A549 (cell line): ENCODE data around the gene SMG9. TPM values are rescaled to one million over a fixed set of nuclear protein-coding genes. Genes with fewer than 3 reads are reported as not detected.

Source experiments
- ATAC-seq, 2 experiments: fragments of 200-7000 bp in 1 of 2; fragments of >200 bp in 1 of 2; cut with Nextera tagmentation in 1 of 2; cut with Tn5 transposase in 1 of 2; 3 replicates each; pipeline versions ENCODE4 v1.8.0 to v1.9.1; 2018 to 2020; ENCODE audit warnings: mild to moderate bottlenecking in 1 of 2, moderate library complexity in 1 of 2
- CTCF ChIA-PET: fragments of 300-600 bp; sonication (Branson Sonifier 250); formaldehyde crosslinking; extraction: SDS; loops from one replicate; lab custom pipeline; 2021; ENCODE audit warnings: antibody characterized with exemption, inconsistent platforms; lab: Yijun Ruan, JAX
- POLR2A ChIA-PET: fragments of 350-600 bp; formaldehyde crosslinking; extraction: SDS; loops from one replicate; lab custom pipeline; 2021; ENCODE audit warnings: antibody characterized with exemption, inconsistent platforms; lab: Yijun Ruan, JAX
- DNase-seq, 2 experiments: peaks; one replicate each; pipeline versions ENCODE4 v3.0.0 to v3.0.0-alpha.2; 2011 to 2016; ENCODE audit warnings: low read depth in 1 of 2, low spot score in 1 of 2
- FAIRE-seq: peaks from 2 replicates; lab custom pipeline; 2011; peaks lifted over from hg19 to GRCh38; lab: Jason Lieb, UNC
- H3K27ac ChIP-seq, 2 experiments: fragments of >200 bp; sonication (Bioruptor Twin); formaldehyde crosslinking; 3 replicates each; pipeline ENCODE4 v1.5.1; 2016 to 2017
- H3K4me1 ChIP-seq: fragments of >200 bp; sonication (Bioruptor Twin); formaldehyde crosslinking; 3 replicates; pipeline ENCODE4 v1.6.1; 2016
- H3K4me2 ChIP-seq: fragments of >200 bp; sonication (Bioruptor Twin); formaldehyde crosslinking; 3 replicates; pipeline ENCODE4 v1.6.1; 2016
- H3K4me3 ChIP-seq: fragments of >200 bp; sonication (Bioruptor Twin); formaldehyde crosslinking; 3 replicates; pipeline ENCODE4 v1.5.1; 2016
- H3K9me3 ChIP-seq: fragments of >200 bp; sonication (Bioruptor Twin); formaldehyde crosslinking; 3 replicates; pipeline ENCODE4 v1.6.1; 2016
- CBX2 ChIP-seq: fragments of 200-600 bp; sonication (generic); IDR thresholded peaks from 2 replicates; pipeline ENCODE4 v1.6.1; 2016; ENCODE audit warnings: low read depth, mild to moderate bottlenecking, borderline replicate concordance
- EHMT2 ChIP-seq: fragments of 200-600 bp; sonication (generic); IDR thresholded peaks from 2 replicates; pipeline ENCODE4 v1.6.1; 2016; ENCODE audit warnings: antibody characterized with exemption, low read depth, mild to moderate bottlenecking, moderate library complexity
- EP300 ChIP-seq, 2 experiments: fragments of >200 bp; sonication (Bioruptor Twin); formaldehyde crosslinking; IDR thresholded peaks; 2 replicates in 1 of 2; 3 replicates in 1 of 2; pipeline ENCODE4 v1.6.1; 2016 to 2017
- HEYL ChIP-seq: fragments of 250-450 bp; sonication (Bioruptor Pico); IDR thresholded peaks from 2 replicates; pipeline ENCODE4 v1.8.0; 2021; ENCODE audit warnings: mild to moderate bottlenecking, moderate library complexity
- HOXA7 ChIP-seq: fragments of 250-450 bp; sonication (Bioruptor Pico); IDR thresholded peaks from 2 replicates; pipeline ENCODE4 v1.5.0; 2020; ENCODE audit warnings: mild to moderate bottlenecking, moderate library complexity
- JUN ChIP-seq, 2 experiments: fragments of >200 bp; sonication (Bioruptor Twin); formaldehyde crosslinking; IDR thresholded peaks; 2 replicates in 1 of 2; 3 replicates in 1 of 2; pipeline ENCODE4 v1.6.1; 2016 to 2017
- KDM5A ChIP-seq: fragments of 200-600 bp; sonication (generic); IDR thresholded peaks from 2 replicates; pipeline ENCODE4 v1.6.1; 2016; ENCODE audit warnings: antibody characterized with exemption, mild to moderate bottlenecking
- MAZ ChIP-seq: fragments of 150-350 bp; IDR thresholded peaks from 2 replicates; pipeline ENCODE4 v1.6.1; 2014; ENCODE audit warnings: antibody characterized with exemption, low read depth, low read length, borderline replicate concordance
- NR3C1 ChIP-seq: fragments of >200 bp; sonication (Bioruptor Twin); formaldehyde crosslinking; IDR thresholded peaks from 3 replicates; pipeline ENCODE4 v1.6.1; 2017
- PHF8 ChIP-seq: fragments of 200-600 bp; sonication (generic); IDR thresholded peaks from 2 replicates; pipeline ENCODE4 v1.6.1; 2016; ENCODE audit warnings: low read depth, mild to moderate bottlenecking, antibody characterized with exemption, moderate library complexity, borderline replicate concordance
- RAD21 ChIP-seq, 2 experiments: fragments of >200 bp in 1 of 2; sonication (Bioruptor Twin) in 1 of 2; formaldehyde crosslinking in 1 of 2; IDR thresholded peaks in 1 of 2; conservative IDR thresholded peaks in 1 of 2; 2 replicates in 1 of 2; 3 replicates in 1 of 2; pipeline ENCODE4 v1.6.1; 2012 to 2018; ENCODE audit warnings: inconsistent platforms in 1 of 2
- RFX5 ChIP-seq: fragments of 450-650 bp; IDR thresholded peaks from 2 replicates; pipeline ENCODE4 v1.7.1; 2014; ENCODE audit warnings: antibody characterized with exemption, mild to moderate bottlenecking, moderate library complexity
- SMC3 ChIP-seq: fragments of >200 bp; sonication (Bioruptor Twin); formaldehyde crosslinking; IDR thresholded peaks from 3 replicates; pipeline ENCODE4 v1.6.1; 2018; ENCODE audit warnings: inconsistent platforms
- TFCP2L1 ChIP-seq: fragments of 250-450 bp; sonication (Bioruptor Pico); IDR thresholded peaks from 2 replicates; pipeline ENCODE4 v1.5.0; 2021; ENCODE audit warnings: mild to moderate bottlenecking
- TP53 ChIP-seq: fragments of 250-450 bp; sonication (Bioruptor Pico); IDR thresholded peaks from 2 replicates; pipeline ENCODE4 v1.5.0; 2021; ENCODE audit warnings: mild to moderate bottlenecking, moderate library complexity
- ZSCAN20 ChIP-seq: fragments of 250-450 bp; sonication (Bioruptor Pico); IDR thresholded peaks from 2 replicates; pipeline ENCODE4 v1.8.0; 2022; ENCODE audit warnings: mild to moderate bottlenecking, moderate library complexity
- WGBS: methylation state at CpG from one replicate; pipeline ENCODE4 v1.1.6; 2017; ENCODE audit errors: missing lambda C conversion rate; 5-methylcytosine and 5-hydroxymethylcytosine counted together
- polyA plus RNA-seq, 4 experiments: library from polyadenylated mRNA; depleted of rRNA in 3 of 4; stranded (reverse); fragments of >200 nt; fragmentation: RNase III in 1 of 4; extraction: RNeasy Plus Mini Kit Qiagen cat#74134 plus additional on column Dnase treatment in 1 of 4; gene quantifications; 2 replicates in 3 of 4; 3 replicates in 1 of 4; pipeline ENCODE4 v1.2.3, GENCODE V29; 2011 to 2017
- TF ChIP-seq, protein P1 (sequence below): IDR thresholded peaks from 2 replicates; pipeline ENCODE4 v1.6.1; 2012; ENCODE audit warnings: low read depth, borderline replicate concordance
- TF ChIP-seq, protein P2 (sequence below): IDR thresholded peaks from 2 replicates; pipeline ENCODE4 v1.6.1; 2012
- TF ChIP-seq, protein P3 (sequence below): fragments of >200 bp; sonication (Bioruptor Twin); formaldehyde crosslinking; IDR thresholded peaks from 3 replicates; pipeline ENCODE4 v1.6.1; 2016
- TF ChIP-seq, protein P4 (sequence below): fragments of 450-650 bp; IDR thresholded peaks from 2 replicates; pipeline ENCODE4 v1.6.1; 2014; ENCODE audit warnings: antibody characterized with exemption
- TF ChIP-seq, protein P5 (sequence below): fragments of >200 bp; sonication (Bioruptor Twin); formaldehyde crosslinking; IDR thresholded peaks from 3 replicates; pipeline ENCODE4 v1.5.1; 2016

Gene SMG9
- polyA plus RNA-seq, 2 of the 4 experiments (the other 2 are of a cell fraction): 14.2 to 44.2 TPM

DNA sequence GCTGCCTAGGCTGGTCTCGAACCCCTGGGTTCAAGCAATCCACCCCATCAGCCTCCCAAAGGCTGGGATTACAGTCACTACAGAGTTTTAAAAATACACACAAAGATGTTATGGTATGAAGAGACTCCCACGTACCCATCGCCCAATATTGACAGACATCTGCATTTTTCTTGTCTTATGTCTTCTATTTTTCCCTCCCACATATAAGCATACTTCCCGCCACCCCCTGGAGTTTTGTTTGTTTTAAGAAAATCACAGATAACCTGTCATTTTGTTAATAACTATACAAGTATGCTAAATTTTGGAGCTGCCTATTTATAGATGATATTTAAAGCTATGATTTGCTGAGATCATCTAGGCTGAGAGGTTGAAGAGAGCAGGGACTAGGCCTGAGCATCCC, 6.2 kb upstream of the SMG9 start:
- CTCF ChIA-PET: interaction anchor here (1.0 to 22.3 kb wide), 5 partner anchors 9 to 92 kb away, joined by 3 to 565 read pairs (median 6); partner anchors contain the start of gene KCNN4
- no peak overlapping the region for H3K4me3 ChIP-seq
- WGBS: 89% methylated on average over 4 of the region's 4 CpGs
- DNase-seq (no peak), ATAC-seq (no peak), FAIRE-seq (no peak)
- TF ChIP-seq MAZ: no peak
- TF ChIP-seq, protein P1, sequence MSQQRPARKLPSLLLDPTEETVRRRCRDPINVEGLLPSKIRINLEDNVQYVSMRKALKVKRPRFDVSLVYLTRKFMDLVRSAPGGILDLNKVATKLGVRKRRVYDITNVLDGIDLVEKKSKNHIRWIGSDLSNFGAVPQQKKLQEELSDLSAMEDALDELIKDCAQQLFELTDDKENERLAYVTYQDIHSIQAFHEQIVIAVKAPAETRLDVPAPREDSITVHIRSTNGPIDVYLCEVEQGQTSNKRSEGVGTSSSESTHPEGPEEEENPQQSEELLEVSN: no peak
- TF ChIP-seq HOXA7: no peak
- TF ChIP-seq TFCP2L1 (CRISPR knock-in tag): no peak
- no peak for TF ChIP-seq NR3C1
- no peak for TF ChIP-seq PHF8
- TF ChIP-seq CBX2: no peak
- no peak for TF ChIP-seq EP300 (IDR thresholded peaks at IDR 0.05)
- TF ChIP-seq, protein P2, sequence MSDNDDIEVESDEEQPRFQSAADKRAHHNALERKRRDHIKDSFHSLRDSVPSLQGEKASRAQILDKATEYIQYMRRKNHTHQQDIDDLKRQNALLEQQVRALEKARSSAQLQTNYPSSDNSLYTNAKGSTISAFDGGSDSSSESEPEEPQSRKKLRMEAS: no peak
- no peak for TF ChIP-seq EHMT2
- TF ChIP-seq, protein P3, sequence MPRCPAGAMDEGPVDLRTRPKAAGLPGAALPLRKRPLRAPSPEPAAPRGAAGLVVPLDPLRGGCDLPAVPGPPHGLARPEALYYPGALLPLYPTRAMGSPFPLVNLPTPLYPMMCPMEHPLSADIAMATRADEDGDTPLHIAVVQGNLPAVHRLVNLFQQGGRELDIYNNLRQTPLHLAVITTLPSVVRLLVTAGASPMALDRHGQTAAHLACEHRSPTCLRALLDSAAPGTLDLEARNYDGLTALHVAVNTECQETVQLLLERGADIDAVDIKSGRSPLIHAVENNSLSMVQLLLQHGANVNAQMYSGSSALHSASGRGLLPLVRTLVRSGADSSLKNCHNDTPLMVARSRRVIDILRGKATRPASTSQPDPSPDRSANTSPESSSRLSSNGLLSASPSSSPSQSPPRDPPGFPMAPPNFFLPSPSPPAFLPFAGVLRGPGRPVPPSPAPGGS: no peak
- no peak for TF ChIP-seq RFX5
- TF ChIP-seq SMC3: no peak
- no peak for TF ChIP-seq ZSCAN20 (CRISPR knock-in tag)
- no peak for TF ChIP-seq KDM5A
- no peak for TF ChIP-seq TP53 (CRISPR knock-in tag)
- TF ChIP-seq, protein P4, sequence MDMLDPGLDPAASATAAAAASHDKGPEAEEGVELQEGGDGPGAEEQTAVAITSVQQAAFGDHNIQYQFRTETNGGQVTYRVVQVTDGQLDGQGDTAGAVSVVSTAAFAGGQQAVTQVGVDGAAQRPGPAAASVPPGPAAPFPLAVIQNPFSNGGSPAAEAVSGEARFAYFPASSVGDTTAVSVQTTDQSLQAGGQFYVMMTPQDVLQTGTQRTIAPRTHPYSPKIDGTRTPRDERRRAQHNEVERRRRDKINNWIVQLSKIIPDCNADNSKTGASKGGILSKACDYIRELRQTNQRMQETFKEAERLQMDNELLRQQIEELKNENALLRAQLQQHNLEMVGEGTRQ: no peak
- H3K4me2 ChIP-seq: no peak overlapping the region
- no peaks in the 10 kb centered on the region for H3K9me3 ChIP-seq
- H3K27ac ChIP-seq: peak overlapping the region in 1 of 2 experiments; percentile 50; a peak in 3 of 6 replicates
- H3K4me1 ChIP-seq: peaks cover 69% of the 10 kb centered on the region
- POLR2A ChIA-PET: no interaction called here

DNA sequence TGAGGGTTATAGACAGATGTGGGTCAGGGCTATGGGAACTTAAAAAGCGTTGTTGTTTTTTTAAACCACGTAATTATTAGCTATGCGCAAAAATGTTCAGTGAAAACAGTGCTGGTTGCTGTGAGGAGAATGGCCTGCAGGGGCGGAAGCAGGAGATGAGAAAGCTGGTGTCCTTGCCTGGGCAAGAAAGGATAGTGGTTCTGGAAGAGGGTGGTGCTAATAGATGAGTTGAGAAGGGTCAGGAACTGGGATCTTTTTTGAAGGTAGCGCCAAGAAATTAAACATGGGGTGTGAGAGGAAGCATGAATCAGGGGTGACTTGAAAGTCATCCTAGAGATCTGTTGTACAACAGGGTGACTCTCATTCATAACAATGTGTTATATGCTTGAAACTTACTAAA, 4.8 kb upstream of the SMG9 start:
- peak; percentile 57 to 65; a peak in 4 of 6 replicates for ATAC-seq
- TF ChIP-seq JUN (IDR thresholded peaks at IDR 0.05) (no peak), RAD21 (conservative IDR thresholded peaks at IDR 0.05 in 1 of 2, IDR thresholded peaks at IDR 0.05 in 1 of 2) (peak; percentile 25 to 36; a peak in 2 of 5 replicates), HEYL (CRISPR knock-in tag) (no peak), RFX5 (peak; percentile 29; the same call in 1 of the 2 replicates)
- TF ChIP-seq, protein P5, sequence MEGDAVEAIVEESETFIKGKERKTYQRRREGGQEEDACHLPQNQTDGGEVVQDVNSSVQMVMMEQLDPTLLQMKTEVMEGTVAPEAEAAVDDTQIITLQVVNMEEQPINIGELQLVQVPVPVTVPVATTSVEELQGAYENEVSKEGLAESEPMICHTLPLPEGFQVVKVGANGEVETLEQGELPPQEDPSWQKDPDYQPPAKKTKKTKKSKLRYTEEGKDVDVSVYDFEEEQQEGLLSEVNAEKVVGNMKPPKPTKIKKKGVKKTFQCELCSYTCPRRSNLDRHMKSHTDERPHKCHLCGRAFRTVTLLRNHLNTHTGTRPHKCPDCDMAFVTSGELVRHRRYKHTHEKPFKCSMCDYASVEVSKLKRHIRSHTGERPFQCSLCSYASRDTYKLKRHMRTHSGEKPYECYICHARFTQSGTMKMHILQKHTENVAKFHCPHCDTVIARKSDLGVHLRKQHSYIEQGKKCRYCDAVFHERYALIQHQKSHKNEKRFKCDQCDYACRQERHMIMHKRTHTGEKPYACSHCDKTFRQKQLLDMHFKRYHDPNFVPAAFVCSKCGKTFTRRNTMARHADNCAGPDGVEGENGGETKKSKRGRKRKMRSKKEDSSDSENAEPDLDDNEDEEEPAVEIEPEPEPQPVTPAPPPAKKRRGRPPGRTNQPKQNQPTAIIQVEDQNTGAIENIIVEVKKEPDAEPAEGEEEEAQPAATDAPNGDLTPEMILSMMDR: peak; percentile 36; the same call in 1 of the 3 replicates
- TF ChIP-seq, all 56 proteins: peak for 3
- Histone ChIP-seq H3K4me3 (no peak overlapping the region), H3K9me3 (no peaks in the 10 kb centered on the region), H3K4me1 (peaks cover 57% of the 10 kb centered on the region), H3K27ac (peak overlapping the region; percentile 64 to 86), H3K4me2 (peak overlapping the region; percentile 59)
- CTCF ChIA-PET: interaction anchor here (0.6 to 22.3 kb wide), 8 partner anchors 9 to 134 kb away, joined by 3 to 565 read pairs (median 4); partner anchors contain the start of genes KCNN4 and PLAUR
- FAIRE-seq: no peak
- POLR2A ChIA-PET: no interaction called here
- peak; percentile 82 to 84 for DNase-seq
- WGBS: 7% methylated on average over 5 of the region's 5 CpGs
